GM18873 (cell line): ENCODE measurements around the gene MLF2.
A peak's percentile ranks its signal among the peaks of the same experiment; 100 is the strongest.
"Not testable (repeated sequence)": the region's sequence is repeated elsewhere in the genome, so short reads cannot be mapped to it uniquely, and the experiment has no call there.

Experiments used
- ATAC-seq: cut with Tn5 transposase; IDR thresholded peaks from one replicate; pipeline ENCODE4 v1.9.1; 2021; ENCODE audit warnings: mild to moderate bottlenecking, moderate library complexity, moderate number of reproducible peaks; ENCODE audit not compliant: unreplicated experiment, low FRiP score

MLF2 gene

GRCh38 chr12:6742080-6742479 is 10.9 kb downstream of the MLF2 start:
- not testable (repeated sequence) for ATAC-seq

- no peak for ATAC-seq
Measured at GRCh38 chr12:6736754-6737153, 16.2 kb downstream of the MLF2 start.

- ATAC-seq: no peak
Measured at GRCh38 chr12:6735448-6736191, 17.3 kb downstream of the MLF2 start.

- no peak for ATAC-seq
Measured at GRCh38 chr12:6734506-6735387, 18.2 kb downstream of the MLF2 start.

- no peak for ATAC-seq
Measured at GRCh38 chr12:6730169-6730568, 22.8 kb downstream of the MLF2 start.

GRCh38 chr12:6729186-6729585 is 23.8 kb downstream of the MLF2 start:
- ATAC-seq: no peak

GRCh38 chr12:6725350-6725749 is 27.6 kb downstream of the MLF2 start:
- ATAC-seq: no peak

GRCh38 chr12:6724409-6724797 is 28.5 kb downstream of the MLF2 start:
- ATAC-seq: no peak

GRCh38 chr12:6723607-6724408 is 29.1 kb downstream of the MLF2 start, which contains the start of gene COPS7A:
TSS of gene COPS7A (plus strand) at chr12:6724046. CDS start at chr12:6724657, 611 bp downstream.
- peak; percentile 91 for ATAC-seq

- no peak for ATAC-seq
Measured at GRCh38 chr12:6722863-6723262, 30.1 kb downstream of the MLF2 start.

GRCh38 chr12:6716874-6717437 is 36.0 kb downstream of the MLF2 start:
- no peak for ATAC-seq

GRCh38 chr12:6716031-6716873 is 36.7 kb downstream of the MLF2 start:
- ATAC-seq: not testable (repeated sequence)

- ATAC-seq: no peak
Measured at GRCh38 chr12:6708960-6709394, 44.0 kb downstream of the MLF2 start.

GRCh38 chr12:6708351-6708750 is 44.6 kb downstream of the MLF2 start:
- ATAC-seq: not testable (repeated sequence)

GRCh38 chr12:6703631-6704030 is 49.3 kb downstream of the MLF2 start:
- ATAC-seq: no peak

GRCh38 chr12:6701078-6701768 is 51.7 kb downstream of the MLF2 start:
- no peak for ATAC-seq

- no peak for ATAC-seq
Measured at GRCh38 chr12:6700646-6701051, 52.3 kb downstream of the MLF2 start, which contains the start of gene PIANP. TSS of gene PIANP (minus strand) at chr12:6700815. CDS start at chr12:6698061, 2,754 bp downstream.

- no peak for ATAC-seq
Measured at GRCh38 chr12:6699989-6700645, 52.8 kb downstream of the MLF2 start.
